ENCODE results near the gene BABAM2. TPM values are rescaled to one million over a fixed set of nuclear protein-coding genes. Genes with fewer than 3 reads are reported as not detected.
"Not testable (repeated sequence)": the region's sequence is repeated elsewhere in the genome, so short reads cannot be mapped to it uniquely, and the experiment has no call there.

Gene BABAM2
- total RNA-seq, 6 experiments from 2014 or later = 17.1 to 39.4 (median 25.5) TPM

DNA sequence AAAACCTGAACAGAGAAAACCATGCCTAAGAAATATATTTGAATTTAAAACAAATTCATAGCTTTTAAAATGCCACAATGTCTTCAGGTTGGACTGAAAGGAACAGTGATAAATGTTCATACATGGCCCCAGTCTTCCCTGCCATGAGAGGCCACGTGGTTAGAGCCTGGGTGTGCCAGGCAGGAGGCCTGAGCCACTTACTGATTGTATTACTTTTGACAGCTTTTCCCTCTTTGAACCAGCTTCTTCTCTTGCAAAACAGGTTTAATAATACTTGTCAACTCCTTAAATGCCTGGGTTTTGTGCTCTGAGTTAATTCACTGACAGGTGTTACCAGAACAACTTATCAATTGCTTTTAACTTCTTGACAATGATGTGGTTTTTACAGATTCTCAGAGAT is 27.4 kb upstream of the BABAM2 start:
- Histone ChIP-seq H3K27me3 (no peaks in the 10 kb centered on the region), H3K27ac (no peak overlapping the region), H3K36me3 (no peaks in the 10 kb centered on the region), H3K9me3 (no peaks in the 10 kb centered on the region), H3K4me3 (no peak overlapping the region), H3K4me1 (no peaks in the 10 kb centered on the region)
- no peak for DNase-seq
- ATAC-seq = no peak
- intact Hi-C loops (cut with DNase I) = no loop called here
- 100% methylated on average over 1 of the region's 1 CpG for WGBS (ENCODE audit: insufficient coverage, low coverage, low lambda C conversion rate, missing lambda C conversion rate)
- TF ChIP-seq POLR2A (IDR thresholded peaks at IDR 0.05) = no peak
- TF ChIP-seq, protein P1, sequence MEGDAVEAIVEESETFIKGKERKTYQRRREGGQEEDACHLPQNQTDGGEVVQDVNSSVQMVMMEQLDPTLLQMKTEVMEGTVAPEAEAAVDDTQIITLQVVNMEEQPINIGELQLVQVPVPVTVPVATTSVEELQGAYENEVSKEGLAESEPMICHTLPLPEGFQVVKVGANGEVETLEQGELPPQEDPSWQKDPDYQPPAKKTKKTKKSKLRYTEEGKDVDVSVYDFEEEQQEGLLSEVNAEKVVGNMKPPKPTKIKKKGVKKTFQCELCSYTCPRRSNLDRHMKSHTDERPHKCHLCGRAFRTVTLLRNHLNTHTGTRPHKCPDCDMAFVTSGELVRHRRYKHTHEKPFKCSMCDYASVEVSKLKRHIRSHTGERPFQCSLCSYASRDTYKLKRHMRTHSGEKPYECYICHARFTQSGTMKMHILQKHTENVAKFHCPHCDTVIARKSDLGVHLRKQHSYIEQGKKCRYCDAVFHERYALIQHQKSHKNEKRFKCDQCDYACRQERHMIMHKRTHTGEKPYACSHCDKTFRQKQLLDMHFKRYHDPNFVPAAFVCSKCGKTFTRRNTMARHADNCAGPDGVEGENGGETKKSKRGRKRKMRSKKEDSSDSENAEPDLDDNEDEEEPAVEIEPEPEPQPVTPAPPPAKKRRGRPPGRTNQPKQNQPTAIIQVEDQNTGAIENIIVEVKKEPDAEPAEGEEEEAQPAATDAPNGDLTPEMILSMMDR (IDR thresholded peaks at IDR 0.05) = no peak

DNA sequence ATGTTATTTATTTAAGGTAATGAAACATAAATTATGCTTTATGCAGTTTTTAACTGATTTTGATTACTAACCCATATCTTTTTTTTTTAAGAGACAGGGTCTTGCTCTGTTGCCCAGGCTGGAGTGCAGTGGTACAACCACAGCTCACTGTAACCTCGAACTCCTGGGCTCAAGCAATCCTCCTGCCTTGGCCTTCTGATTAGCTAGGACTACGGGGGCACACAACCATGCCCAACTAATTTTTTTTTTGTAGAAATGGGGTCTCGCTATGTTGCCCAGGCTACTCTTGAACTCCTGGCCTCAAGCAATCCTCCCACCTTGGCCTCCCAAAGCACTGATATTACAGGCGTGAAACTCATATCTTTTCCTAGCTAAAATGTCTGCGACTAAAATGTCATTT is 26.6 kb upstream of the BABAM2 start:
- H3K4me3 ChIP-seq; ATAC-seq; H3K27me3 ChIP-seq; H3K9me3 ChIP-seq; H3K27ac ChIP-seq; DNase-seq; H3K36me3 ChIP-seq; H3K4me1 ChIP-seq; intact Hi-C loops (cut with DNase I): not testable (repeated sequence)
- WGBS (ENCODE audit: insufficient coverage, low coverage, low lambda C conversion rate, missing lambda C conversion rate) = 86% methylated on average over 5 of the region's 5 CpGs

DNA sequence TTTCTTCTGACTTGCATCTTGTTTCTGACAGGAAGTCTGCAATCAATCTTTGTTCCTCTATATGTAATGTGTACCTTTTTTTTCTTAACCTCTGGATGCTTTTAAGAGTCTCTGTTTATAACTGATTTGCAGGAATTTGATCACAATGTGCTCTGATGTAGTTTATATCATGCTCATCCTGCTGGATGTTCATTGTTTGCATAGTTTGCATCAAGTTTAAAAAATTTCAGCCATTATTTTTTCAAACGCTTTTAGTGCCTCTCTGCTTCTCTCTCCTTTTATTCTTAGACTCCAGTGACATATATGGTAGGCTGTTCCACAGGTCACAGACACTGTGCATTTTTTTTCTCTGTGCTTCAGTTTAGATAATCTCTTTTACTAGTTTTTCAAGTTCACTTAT is 24.3 kb upstream of the BABAM2 start:
- intact Hi-C loops (cut with DNase I) = no loop called here
- no peaks in the 10 kb centered on the region for H3K27me3 ChIP-seq
- H3K27ac ChIP-seq = no peak overlapping the region
- no peaks in the 10 kb centered on the region for H3K36me3 ChIP-seq
- DNase-seq = no peak
- no peak overlapping the region for H3K4me3 ChIP-seq
- no peaks in the 10 kb centered on the region for H3K9me3 ChIP-seq
- 56% methylated on average over 1 of the region's 1 CpG for WGBS (ENCODE audit: insufficient coverage, low coverage, low lambda C conversion rate, missing lambda C conversion rate)
- no peak for TF ChIP-seq POLR2A (IDR thresholded peaks at IDR 0.05)
- TF ChIP-seq, protein P1 (IDR thresholded peaks at IDR 0.05) = no peak
- no peaks in the 10 kb centered on the region for H3K4me1 ChIP-seq
- ATAC-seq = no peak

DNA sequence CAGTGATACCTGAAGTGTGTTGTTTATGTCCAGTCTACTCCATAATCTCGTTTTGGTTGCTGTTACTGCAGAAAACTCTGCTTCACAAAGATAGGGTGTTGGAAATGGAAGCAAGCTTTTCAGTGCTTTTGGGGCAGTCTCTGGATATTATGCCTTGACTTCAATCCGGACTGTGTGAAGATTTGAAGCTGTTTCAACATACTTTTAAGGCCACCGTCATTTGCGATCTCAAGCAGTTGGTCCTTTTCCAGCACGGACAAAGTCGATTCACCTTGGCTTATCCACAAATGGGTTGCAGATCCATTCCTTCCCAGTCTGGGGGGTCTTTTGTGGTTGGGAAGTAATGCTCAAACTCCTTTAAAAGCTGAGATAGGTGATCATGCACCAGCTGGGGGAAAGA is 20.8 kb upstream of the BABAM2 start:
- Histone ChIP-seq H3K9me3 (no peaks in the 10 kb centered on the region), H3K36me3 (no peaks in the 10 kb centered on the region), H3K27ac (no peak overlapping the region), H3K27me3 (no peaks in the 10 kb centered on the region), H3K4me3 (no peak overlapping the region), H3K4me1 (no peaks in the 10 kb centered on the region)
- TF ChIP-seq, protein P1 (IDR thresholded peaks at IDR 0.05) = no peak
- TF ChIP-seq POLR2A (IDR thresholded peaks at IDR 0.05) = no peak
- ATAC-seq (no peak), DNase-seq (no peak)
- intact Hi-C loops (cut with DNase I) = no loop called here
- whole genome bisulfite sequencing (ENCODE audit: insufficient coverage, low coverage, low lambda C conversion rate, missing lambda C conversion rate) = 75% methylated on average over 1 of the region's 6 CpGs

DNA sequence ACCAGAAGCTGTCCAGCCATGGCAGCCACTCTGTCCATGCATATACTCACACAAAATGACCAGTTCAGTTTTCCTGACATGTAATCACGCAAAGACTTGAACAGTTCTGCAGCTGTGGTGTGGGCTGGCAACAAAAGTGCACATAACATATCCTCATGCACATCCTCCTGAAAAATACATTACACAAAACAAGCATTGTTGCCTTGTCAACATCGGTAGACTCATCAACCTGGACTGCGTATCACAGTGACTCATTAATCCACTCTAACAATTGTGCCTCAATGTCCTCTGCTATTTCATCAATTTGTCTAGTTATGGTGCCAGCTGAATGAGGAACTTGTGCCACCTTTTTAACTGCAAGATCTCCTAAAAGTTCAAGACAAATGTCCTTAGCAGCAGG is 19.8 kb upstream of the BABAM2 start:
- H3K27ac ChIP-seq = no peak overlapping the region
- no peak overlapping the region for H3K4me3 ChIP-seq
- intact Hi-C loops (cut with DNase I) = no loop called here
- DNase-seq (no peak), ATAC-seq (no peak)
- WGBS (ENCODE audit: insufficient coverage, low coverage, low lambda C conversion rate, missing lambda C conversion rate) = 80% methylated on average over 1 of the region's 3 CpGs
- no peak for TF ChIP-seq POLR2A (IDR thresholded peaks at IDR 0.05)
- TF ChIP-seq, protein P1 (IDR thresholded peaks at IDR 0.05) = no peak
- no peaks in the 10 kb centered on the region for H3K4me1 ChIP-seq
- H3K9me3 ChIP-seq = no peaks in the 10 kb centered on the region
- no peaks in the 10 kb centered on the region for H3K36me3 ChIP-seq
- no peaks in the 10 kb centered on the region for H3K27me3 ChIP-seq

All from right lobe of liver (tissue), 6 donors.